Mucosa of descending colon (tissue), 3 donors: Measurements from ENCODE around the gene YPEL3. TPM values are rescaled to one million over a fixed set of nuclear protein-coding genes. Genes with fewer than 3 reads are reported as not detected.
A peak's percentile ranks its signal among the peaks of the same experiment; 100 is the strongest.

Source experiments
- ATAC-seq: fragments of 200-7000 bp; cut with Tn5 transposase; one replicate; pipeline ENCODE4 v1.9.1; 2020; ENCODE audit warnings: mild to moderate bottlenecking, moderate library complexity
- DNase-seq, 3 donors: peaks; one replicate each; pipeline ENCODE4 v3.0.0-alpha.2; 2020
- H3K36me3 ChIP-seq: fragments of 200-600 bp; one replicate; pipeline ENCODE4 v1.8.0; 2021; ENCODE audit warnings: low read depth, mild to moderate bottlenecking
- H3K4me1 ChIP-seq: fragments of 200-600 bp; one replicate; pipeline ENCODE4 v1.8.0; 2021; ENCODE audit warnings: low read depth, mild to moderate bottlenecking
- H3K4me3 ChIP-seq: fragments of 200-600 bp; one replicate; pipeline ENCODE4 v1.8.0; 2021; ENCODE audit warnings: mild to moderate bottlenecking
- H3K9me3 ChIP-seq: fragments of 200-600 bp; one replicate; pipeline ENCODE4 v1.8.0; 2021; ENCODE audit warnings: mild to moderate bottlenecking
- intact Hi-C, 2 donors: fragments of 100-400 bp; cut with DNase I in 1 of 2; cut with micrococcal nuclease in 1 of 2; formaldehyde crosslinking; loops; one replicate each; pipeline versions ENCODE4 v1.11.0 to v1.11.1; 2022; cut with DNase I, micrococcal nuclease
- total RNA-seq, 3 donors: library from RNA; stranded (reverse); fragmentation: NEBNext Ultra II Directional in 2 of 3; extraction: Animal tissue kit (Norgen Biotek cat#: 25700) in 2 of 3; gene quantifications; one replicate each; pipeline versions ENCODE4 v1.2.1 to v1.2.4, GENCODE V29; 2021 to 2023
- TF ChIP-seq, protein P1 (sequence below): fragments of 200-600 bp; IDR thresholded peaks from one replicate; pipeline ENCODE4 v1.8.0; 2022; ENCODE audit warnings: antibody characterized with exemption, mild to moderate bottlenecking
- donor health status: DM: no; HTN: no; CAD: no; lungs with moderate emphysema.
- donor health status: DM: no; HTN: no; CAD: no.
- donor health status: DM: no; HTN: yes; CAD: no.

The YPEL3 gene
- total RNA-seq, 3 donors from 2014 or later: 30.5 to 78.4 (median 69.3) TPM

DNA sequence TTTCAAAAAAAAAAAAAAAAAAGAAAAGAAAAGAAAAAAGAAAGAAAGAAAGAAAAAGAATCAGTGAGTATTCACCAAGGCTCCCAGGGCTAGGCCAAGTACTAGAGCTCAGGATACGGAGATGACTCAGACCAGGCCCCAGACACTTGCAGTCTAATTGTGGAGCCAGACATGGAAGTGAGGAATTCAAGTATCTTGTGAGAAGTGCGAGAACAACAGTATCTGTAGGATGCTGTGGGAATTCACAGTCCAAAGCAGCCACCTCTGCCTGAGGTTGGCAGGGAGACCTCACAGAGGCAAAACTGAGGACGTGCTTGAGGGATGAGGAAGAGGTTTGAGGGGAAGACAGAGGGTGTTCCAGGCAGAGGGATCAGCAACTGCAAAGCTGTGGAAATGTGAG is 44.5 kb downstream of the YPEL3 start:
- Histone ChIP-seq H3K9me3 (no peaks in the 10 kb centered on the region), H3K4me3 (no peak overlapping the region), H3K36me3 (no peaks in the 10 kb centered on the region), H3K4me1 (peaks cover 7% of the 10 kb centered on the region)
- TF ChIP-seq, protein P1, sequence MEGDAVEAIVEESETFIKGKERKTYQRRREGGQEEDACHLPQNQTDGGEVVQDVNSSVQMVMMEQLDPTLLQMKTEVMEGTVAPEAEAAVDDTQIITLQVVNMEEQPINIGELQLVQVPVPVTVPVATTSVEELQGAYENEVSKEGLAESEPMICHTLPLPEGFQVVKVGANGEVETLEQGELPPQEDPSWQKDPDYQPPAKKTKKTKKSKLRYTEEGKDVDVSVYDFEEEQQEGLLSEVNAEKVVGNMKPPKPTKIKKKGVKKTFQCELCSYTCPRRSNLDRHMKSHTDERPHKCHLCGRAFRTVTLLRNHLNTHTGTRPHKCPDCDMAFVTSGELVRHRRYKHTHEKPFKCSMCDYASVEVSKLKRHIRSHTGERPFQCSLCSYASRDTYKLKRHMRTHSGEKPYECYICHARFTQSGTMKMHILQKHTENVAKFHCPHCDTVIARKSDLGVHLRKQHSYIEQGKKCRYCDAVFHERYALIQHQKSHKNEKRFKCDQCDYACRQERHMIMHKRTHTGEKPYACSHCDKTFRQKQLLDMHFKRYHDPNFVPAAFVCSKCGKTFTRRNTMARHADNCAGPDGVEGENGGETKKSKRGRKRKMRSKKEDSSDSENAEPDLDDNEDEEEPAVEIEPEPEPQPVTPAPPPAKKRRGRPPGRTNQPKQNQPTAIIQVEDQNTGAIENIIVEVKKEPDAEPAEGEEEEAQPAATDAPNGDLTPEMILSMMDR: no peak
- intact Hi-C loops: no loop called here
- DNase-seq (peak in 1 of 3 donors; percentile 3), ATAC-seq (no peak)

GRCh38 chr16:30049871-30050270 is 46.1 kb downstream of the YPEL3 start:
- Histone ChIP-seq H3K4me1 (peaks cover 7% of the 10 kb centered on the region), H3K4me3 (no peak overlapping the region), H3K36me3 (no peaks in the 10 kb centered on the region), H3K9me3 (no peaks in the 10 kb centered on the region)
- DNase-seq (peak in 1 of 3 donors; percentile 28), ATAC-seq (no peak)
- TF ChIP-seq, protein P1: no peak
- intact Hi-C loops: no loop called here

- TF ChIP-seq, protein P1: no peak
- ATAC-seq (no peak), DNase-seq (no peak)
- Histone ChIP-seq H3K4me3 (no peak overlapping the region), H3K4me1 (no peaks in the 10 kb centered on the region), H3K36me3 (no peaks in the 10 kb centered on the region), H3K9me3 (no peaks in the 10 kb centered on the region)
- intact Hi-C loops: no loop called here
Observed at GRCh38 chr16:30046588-30046987, 49.4 kb downstream of the YPEL3 start.

DNA sequence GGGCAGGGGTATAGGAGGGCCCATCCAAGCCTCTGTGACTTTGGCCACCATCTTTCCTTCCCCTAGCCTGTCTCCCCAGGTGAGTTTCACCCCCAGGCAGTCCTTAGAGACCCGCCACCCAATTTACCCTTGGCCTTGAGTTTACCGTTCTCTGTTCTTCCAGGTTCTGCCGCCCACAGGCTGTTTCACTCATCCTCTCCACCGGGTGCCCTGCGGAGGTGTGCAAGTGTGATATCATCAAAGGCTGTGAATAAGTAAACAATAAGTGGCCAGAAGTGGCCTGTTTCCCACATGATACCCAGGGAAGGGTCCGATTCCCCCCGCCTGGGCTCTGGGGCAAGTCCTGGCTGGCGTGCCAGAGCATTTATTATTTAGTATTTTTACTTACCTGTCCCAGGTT is 49.8 kb downstream of the YPEL3 start:
- H3K4me1 ChIP-seq: no peaks in the 10 kb centered on the region
- intact Hi-C loops: no loop called here
- H3K36me3 ChIP-seq: no peaks in the 10 kb centered on the region
- ATAC-seq (no peak), DNase-seq (no peak)
- TF ChIP-seq, protein P1: no peak
- no peaks in the 10 kb centered on the region for H3K9me3 ChIP-seq
- H3K4me3 ChIP-seq: no peak overlapping the region

Other genes with a start within 250 kb of the YPEL3 start
- gene CDIPT, start 233.0 kb downstream of the YPEL3 start, total RNA-seq: 100 to 1,000 TPM in 1 of 3 donors, 10 to 100 TPM in 2; 53.1 to 102 (median 90.5) TPM
- 1 to 10 TPM; 6.1 to 9.6 (median 7.0) TPM for gene SEZ6L2, start 196.7 kb downstream of the YPEL3 start, total RNA-seq
- 1 to 10 TPM; 1.6 to 1.9 (median 1.8) TPM for gene ASPHD1, start 195.7 kb downstream of the YPEL3 start, total RNA-seq
- 10 to 100 TPM; 22.2 to 25.8 (median 22.9) TPM for gene KCTD13, start 170.0 kb downstream of the YPEL3 start, total RNA-seq
- gene TMEM219, start 134.1 kb downstream of the YPEL3 start, total RNA-seq: 100 to 1,000 TPM; 116 to 209 (median 130) TPM
- 10 to 100 TPM; 46.6 to 53.4 (median 50.5) TPM for gene TAOK2, start 122.3 kb downstream of the YPEL3 start, total RNA-seq
- gene HIRIP3, start 100.6 kb downstream of the YPEL3 start, total RNA-seq: 10 to 100 TPM; 11.3 to 21.3 (median 11.9) TPM
- 10 to 100 TPM; 71.2 to 79.5 (median 78.4) TPM for gene INO80E, start 100.0 kb downstream of the YPEL3 start, total RNA-seq
- gene DOC2A, start 85.2 kb downstream of the YPEL3 start, total RNA-seq: 10 to 100 TPM in 1 of 3 donors, 1 to 10 TPM in 2; 5.2 to 16.8 (median 7.5) TPM
- not detected for gene C16orf92, start 73.0 kb downstream of the YPEL3 start, total RNA-seq
- under 1 TPM in 2 of 3 donors, not detected in 1; 0.38 to 0.46 TPM for gene TLCD3B, start 64.9 kb downstream of the YPEL3 start, total RNA-seq
- 1,000 to 10,000 TPM; 1,235 to 2,016 (median 1,778) TPM for gene ALDOA, start 30.5 kb downstream of the YPEL3 start, total RNA-seq
- 100 to 1,000 TPM in 2 of 3 donors, 10 to 100 TPM in 1; 71.7 to 109 (median 102) TPM for gene PPP4C, start 20.2 kb downstream of the YPEL3 start, total RNA-seq
- gene TBX6, start 4.3 kb downstream of the YPEL3 start, total RNA-seq: 1 to 10 TPM in 1 of 3 donors, under 1 TPM in 2; 0.63 to 1.9 (median 0.90) TPM
- 10 to 100 TPM; 29.6 to 75.3 (median 51.7) TPM for gene GDPD3, start 17.3 kb upstream of the YPEL3 start, total RNA-seq
- 100 to 1,000 TPM; 200 to 378 (median 285) TPM for gene MAPK3, start 27.0 kb upstream of the YPEL3 start, total RNA-seq
- 10 to 100 TPM; 24.2 to 42.0 (median 25.2) TPM for gene CORO1A, start 87.4 kb upstream of the YPEL3 start, total RNA-seq
- 100 to 1,000 TPM in 2 of 3 donors, 10 to 100 TPM in 1; 67.8 to 187 (median 152) TPM for gene BOLA2B, start 97.5 kb upstream of the YPEL3 start, total RNA-seq
- 100 to 1,000 TPM in 1 of 3 donors, 10 to 100 TPM in 2; 52.8 to 100 (median 68.0) TPM for gene SLX1A, start 97.7 kb upstream of the YPEL3 start, total RNA-seq
- gene SULT1A3, start 103.0 kb upstream of the YPEL3 start, total RNA-seq: 10 to 100 TPM; 37.1 to 96.5 (median 66.7) TPM
- 10 to 100 TPM; 15.3 to 28.5 (median 21.7) TPM for gene NPIPB13, start 152.3 kb upstream of the YPEL3 start, total RNA-seq